Stomach (tissue), 9 donors: ENCODE measurements around the gene NR6A1. TPM values are rescaled to one million over a fixed set of nuclear protein-coding genes. Genes with fewer than 3 reads are reported as not detected.

ENCODE experiments used
- DNase-seq, 2 donors: peaks; one replicate each; pipeline versions ENCODE4 v3.0.0 to v3.0.0-alpha.2; 2013 to 2019
- H3K27ac ChIP-seq, 5 donors: fragments of 200-600 bp in 4 of 5; sonication (generic) in 4 of 5; one replicate each; pipeline ENCODE4 v1.5.1; 2013 to 2019; ENCODE audit warnings: mild to moderate bottlenecking in 1 of 5, moderate library complexity in 1 of 5
- H3K27me3 ChIP-seq, 3 donors: fragments of 200-600 bp; sonication (generic); one replicate each; pipeline ENCODE4 v1.5.1; 2017 to 2019; ENCODE audit warnings: mixed run types in 1 of 3
- H3K36me3 ChIP-seq, 4 donors: fragments of 200-600 bp; sonication (generic); 1 replicate in 3 of 4; 2 replicates in 1 of 4; pipeline ENCODE4 v1.5.1; 2016 to 2019
- H3K4me1 ChIP-seq, 4 donors: fragments of 200-600 bp; sonication (generic); one replicate each; pipeline ENCODE4 v1.5.1; 2016 to 2019
- H3K4me3 ChIP-seq, 4 donors: fragments of 200-600 bp; sonication (generic) in 3 of 4; one replicate each; pipeline ENCODE4 v1.5.1; 2016 to 2019; ENCODE audit warnings: mild to moderate bottlenecking in 1 of 4
- H3K9me3 ChIP-seq, 4 donors: fragments of 200-600 bp; sonication (generic); one replicate each; pipeline ENCODE4 v1.5.1; 2016 to 2019
- CTCF ChIP-seq, 7 experiments: fragments of 450-650 bp in 4 of 7; fragments of 200-600 bp in 3 of 7; sonication (generic) in 3 of 7; IDR thresholded peaks; one replicate each; pipeline ENCODE4 v1.5.1; 2016 to 2019; ENCODE audit warnings: antibody characterized with exemption in 7 of 7, control low read depth in 2 of 7, mild to moderate bottlenecking in 1 of 7
- EP300 ChIP-seq: sonication (generic); formaldehyde crosslinking; IDR thresholded peaks from one replicate; pipeline ENCODE4 v1.6.1; 2017; ENCODE audit warnings: antibody characterized with exemption
- POLR2A ChIP-seq, 4 donors: fragments of 450-650 bp; IDR thresholded peaks; one replicate each; pipeline ENCODE4 v1.6.1; 2016; ENCODE audit warnings: antibody characterized with exemption in 4 of 4, control low read depth in 2 of 4, mild to moderate bottlenecking in 1 of 4, moderate library complexity in 1 of 4
- POLR2AphosphoS5 ChIP-seq, 3 donors: sonication (generic); formaldehyde crosslinking; IDR thresholded peaks; one replicate each; pipeline ENCODE4 v1.6.1; 2016; ENCODE audit warnings: antibody characterized with exemption in 3 of 3
- WGBS, 5 donors: extraction: QIAGEN DNeasy Blood & Tissue Kit in 3 of 5; methylation state at CpG; one replicate each; pipeline versions ENCODE4 v1.1.5 to v1.1.7; 2013 to 2018; 5-methylcytosine and 5-hydroxymethylcytosine counted together
- intact Hi-C: fragments of 100-400 bp; cut with DNase I; formaldehyde crosslinking; loops from one replicate; pipeline ENCODE4 v1.15.1; 2023; ENCODE audit warnings: low total_unique reads
- polyA plus RNA-seq, 3 donors: library from polyadenylated mRNA; stranded (reverse); fragments of 200-250 nt; gene quantifications; one replicate each; pipeline ENCODE4 v1.2.3, GENCODE V29; 2013
- total RNA-seq, 5 donors: library from RNA; depleted of rRNA; stranded (reverse); fragments of >200 nt; gene quantifications; one replicate each; pipeline versions ENCODE4 v1.1.0 to v1.2.3, GENCODE V29; 2014 to 2016
- donor health status: healthy with polysubstance abuse.
- donor health status: Bipolar disorder and iron deficiency.
- donor health status: healthy.

The NR6A1 gene
- total and polyA plus RNA-seq, 8 donors: 0.15 to 3.2 (median 1.5) TPM; not detected in 1

- Histone ChIP-seq H3K27ac (no peak within 1 kb of the TSS), H3K9me3 (no peaks in the 10 kb centered on the region), H3K4me3 (no peak within 1 kb of the TSS), H3K36me3 (no peaks in the 10 kb centered on the region), H3K27me3 (peaks cover 27 to 69% (median 44%) of the 10 kb centered on the region in 3 donors), H3K4me1 (peaks cover 12 to 31% (median 19%) of the 10 kb centered on the region in 4 donors)
- intact Hi-C loops: no loop called here
- 93 to 95% (median 95%) methylated on average over 20 to 34 of the region's 34 CpGs for WGBS, 5 donors
- TF ChIP-seq EP300: no peak
- no peak for TF ChIP-seq CTCF (IDR thresholded peaks at IDR 0.05)
- TF ChIP-seq POLR2A (IDR thresholded peaks at IDR 0.05): no peak
- no peak for TF ChIP-seq POLR2AphosphoS5 (IDR thresholded peaks at IDR 0.05)
- DNase-seq: no peak
Measured at GRCh38 chr9:124506931-124507879, 263.9 kb downstream of the NR6A1 start, which contains the start of gene NR5A1. NR5A1 (minus strand) TSS chr9:124507399; CDS start chr9:124503395, 4,004 bp downstream.

GRCh38 chr9:124506433-124506832 lies 264.7 kb downstream of the NR6A1 start:
- no peak for DNase-seq

GRCh38 chr9:124505901-124506346 lies 265.2 kb downstream of the NR6A1 start:
- H3K27me3 ChIP-seq: peaks cover 30 to 71% (median 52%) of the 10 kb centered on the region in 3 donors
- intact Hi-C loops: no loop called here

More at GRCh38 chr9:124506433-124506832, 264.7 kb downstream of the NR6A1 start:
- WGBS, 5 donors: 85 to 91% (median 89%) methylated on average over 5 to 8 of the region's 8 CpGs
- Histone ChIP-seq H3K27ac (no peak overlapping the region), H3K4me3 (no peak overlapping the region), H3K4me1 (peaks cover 12 to 24% (median 19%) of the 10 kb centered on the region in 4 donors), H3K36me3 (no peaks in the 10 kb centered on the region), H3K9me3 (no peaks in the 10 kb centered on the region), H3K27me3 (peaks cover 30 to 71% (median 47%) of the 10 kb centered on the region in 3 donors)
- intact Hi-C loops: no loop called here
- TF ChIP-seq POLR2AphosphoS5 (IDR thresholded peaks at IDR 0.05): no peak
- TF ChIP-seq EP300: no peak
- TF ChIP-seq CTCF (IDR thresholded peaks at IDR 0.05): no peak

More at GRCh38 chr9:124505901-124506346, 265.2 kb downstream of the NR6A1 start:
- Histone ChIP-seq H3K27ac (no peak overlapping the region), H3K9me3 (no peaks in the 10 kb centered on the region), H3K4me3 (no peak overlapping the region), H3K36me3 (no peaks in the 10 kb centered on the region), H3K4me1 (peaks cover 12 to 24% (median 19%) of the 10 kb centered on the region in 4 donors)
- no peak for DNase-seq
- TF ChIP-seq POLR2A (IDR thresholded peaks at IDR 0.05) (no peak), CTCF (IDR thresholded peaks at IDR 0.05) (no peak), POLR2AphosphoS5 (IDR thresholded peaks at IDR 0.05) (no peak), EP300 (no peak)
- 79 to 89% (median 86%) methylated on average over 19 of the region's 19 CpGs for WGBS, 5 donors
